Glomerular visceral epithelial cell (primary cell): Measurements from ENCODE around the gene GPR162.

Source experiments
- DNase-seq: peaks from one replicate; pipeline ENCODE4 v3.0.0-alpha.2; 2016; ENCODE audit errors: extremely low spot score

Gene GPR162

GRCh38 chr12:6787309-6787708, 34.3 kb upstream of the GPR162 start:
- DNase-seq: no peak

GRCh38 chr12:6788972-6789924, 32.4 kb upstream of the GPR162 start, which contains the start of gene CD4:
CD4 (plus strand) TSS chr12:6789528; CDS start chr12:6800139, 10,611 bp downstream.
- no peak for DNase-seq

DNA sequence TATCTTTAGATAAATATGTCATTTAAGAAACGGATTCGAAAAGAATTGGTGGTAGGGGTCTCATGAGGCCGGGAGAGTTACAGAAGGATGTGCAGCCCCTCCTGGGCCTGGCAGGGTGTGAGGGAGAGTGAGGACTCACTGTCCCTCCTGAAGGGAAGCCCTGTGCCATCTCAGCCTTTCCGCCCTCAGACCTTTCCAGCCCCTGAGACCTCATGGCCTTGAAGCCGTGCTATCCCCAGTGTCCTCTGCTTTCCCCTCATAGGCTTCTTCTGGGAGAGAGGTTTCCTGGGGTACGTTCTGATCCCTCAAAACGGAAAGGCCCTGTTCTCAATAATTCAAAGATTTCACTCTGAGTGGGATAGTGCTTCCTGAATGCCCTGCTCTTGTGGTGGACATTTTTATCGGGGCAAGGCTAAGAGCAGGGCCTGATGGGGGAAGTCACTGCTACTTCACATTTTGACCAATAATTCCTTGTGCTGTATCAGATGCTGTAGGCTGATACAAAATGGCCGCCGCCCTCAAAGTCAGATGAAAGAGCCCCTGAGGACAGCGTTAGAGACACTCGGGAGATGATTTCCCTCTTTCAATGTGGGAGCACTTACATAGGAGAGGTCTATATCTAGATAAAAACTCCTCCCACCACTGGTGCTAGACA, 31.0 kb upstream of the GPR162 start:
- no peak for DNase-seq

DNA sequence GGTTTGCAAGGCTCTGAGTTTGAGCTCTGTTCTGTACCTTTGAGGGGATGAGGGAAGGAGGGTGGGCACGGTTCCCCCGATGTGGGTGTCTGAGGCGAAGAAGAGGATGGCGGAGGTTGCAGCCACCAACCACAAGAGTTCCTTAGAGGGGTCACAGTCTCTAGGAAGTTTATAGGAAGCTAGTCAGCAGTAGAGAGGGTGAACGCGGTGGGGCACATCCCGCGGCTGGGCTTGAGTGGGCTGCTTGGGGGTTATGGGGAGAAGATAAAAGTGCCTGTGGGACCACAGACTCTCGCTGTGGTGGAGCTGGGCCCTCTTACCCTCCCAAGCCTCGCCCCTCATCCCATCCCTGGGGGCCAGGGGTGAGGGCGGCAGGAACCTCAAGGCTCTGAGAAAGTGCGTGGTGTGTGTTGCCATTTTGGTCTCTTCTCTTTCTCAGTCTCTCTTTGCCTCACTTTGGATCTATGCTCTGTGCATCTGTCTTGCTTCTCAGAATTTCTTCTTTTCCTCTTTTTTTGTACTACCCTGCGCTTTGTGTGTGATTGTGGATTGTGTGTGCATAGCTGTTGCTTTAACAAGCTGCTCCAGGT, 29.6 kb upstream of the GPR162 start:
- no peak for DNase-seq

DNA sequence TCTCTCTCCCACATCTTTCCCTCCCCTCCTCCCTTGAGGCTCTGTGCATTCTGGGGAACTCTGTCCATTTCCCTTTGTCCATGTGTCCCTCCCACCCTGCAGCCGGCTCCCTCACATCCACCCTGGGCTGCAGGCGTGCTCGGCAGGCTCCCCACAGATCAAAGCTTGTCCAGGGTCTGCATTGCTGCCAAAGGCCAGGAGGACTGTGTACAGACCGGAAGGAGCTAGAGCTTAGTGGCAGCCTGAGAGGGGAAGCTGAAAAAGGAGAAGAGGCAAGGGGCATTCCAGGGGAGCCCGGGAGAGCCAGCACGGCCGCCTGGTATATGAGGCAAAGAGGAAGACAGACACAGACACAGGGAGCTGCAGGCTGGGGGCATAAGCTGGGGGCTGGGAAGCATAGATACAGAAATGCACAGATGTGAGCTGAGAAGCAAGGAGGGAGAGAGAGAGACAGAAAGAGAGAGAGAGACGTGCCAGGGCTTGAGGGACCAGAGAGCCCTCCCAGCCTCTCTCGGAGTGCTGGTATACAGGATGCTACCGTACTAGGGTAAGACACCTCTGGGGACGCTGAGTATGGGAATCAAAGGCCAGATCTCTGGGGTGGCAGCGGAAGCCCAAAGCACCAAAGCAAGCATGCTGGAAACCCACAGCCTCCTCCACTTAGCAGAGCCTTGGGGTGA, 29.0 kb upstream of the GPR162 start:
- DNase-seq: no peak

- no peak for DNase-seq
Observed at GRCh38 chr12:6795088-6795487, 26.5 kb upstream of the GPR162 start.

GRCh38 chr12:6796576-6796975, 25.0 kb upstream of the GPR162 start:
- no peak for DNase-seq

DNA sequence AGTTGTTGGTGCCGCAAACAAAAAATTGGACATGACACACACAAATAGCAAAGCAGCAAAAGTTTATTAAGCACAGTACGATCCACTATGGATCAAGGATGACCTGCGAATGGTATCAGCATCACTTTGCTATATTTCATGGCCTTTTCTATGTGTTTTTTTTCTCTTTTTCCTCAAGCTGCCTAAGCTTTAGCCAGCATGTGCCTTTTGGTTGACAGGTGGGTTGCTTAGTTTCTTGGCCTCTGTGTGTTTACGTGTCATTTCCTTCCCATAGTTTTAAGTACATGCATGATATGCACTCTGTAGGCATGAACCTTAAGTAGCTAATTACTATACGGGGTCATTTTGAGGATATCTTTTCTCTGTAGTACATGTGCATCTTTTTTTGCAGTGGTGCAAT, 22.5 kb upstream of the GPR162 start:
- no peak for DNase-seq

GRCh38 chr12:6807170-6807569, 14.5 kb upstream of the GPR162 start:
- no peak for DNase-seq

- no peak for DNase-seq
Observed at GRCh38 chr12:6809056-6809455, 12.6 kb upstream of the GPR162 start.

- no peak for DNase-seq
Observed at GRCh38 chr12:6810758-6811157, 10.9 kb upstream of the GPR162 start.

GRCh38 chr12:6813363-6813762, 8.3 kb upstream of the GPR162 start:
- DNase-seq: no peak

GRCh38 chr12:6816598-6816997, 5.0 kb upstream of the GPR162 start:
- no peak for DNase-seq

- DNase-seq: no peak
Observed at GRCh38 chr12:6817098-6817497, 4.5 kb upstream of the GPR162 start.

DNA sequence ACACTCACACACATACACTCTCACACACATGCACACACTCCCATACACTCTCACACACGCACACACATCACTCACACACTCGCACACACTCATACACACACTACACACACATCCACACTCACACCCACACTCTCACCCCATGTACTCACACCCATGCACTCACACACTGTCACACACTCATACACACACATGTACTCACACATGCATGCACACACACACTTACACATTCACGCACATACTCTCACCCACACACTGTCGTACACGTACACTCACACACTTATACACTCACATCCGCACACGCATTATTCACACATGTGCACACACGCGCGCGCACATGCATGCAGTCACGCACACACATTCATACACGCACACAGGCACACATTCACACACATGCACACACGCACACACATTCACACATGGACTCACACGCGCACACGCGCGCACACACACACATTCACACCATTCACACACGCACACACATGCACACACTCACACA, 3.9 kb upstream of the GPR162 start:
- no peak for DNase-seq

DNA sequence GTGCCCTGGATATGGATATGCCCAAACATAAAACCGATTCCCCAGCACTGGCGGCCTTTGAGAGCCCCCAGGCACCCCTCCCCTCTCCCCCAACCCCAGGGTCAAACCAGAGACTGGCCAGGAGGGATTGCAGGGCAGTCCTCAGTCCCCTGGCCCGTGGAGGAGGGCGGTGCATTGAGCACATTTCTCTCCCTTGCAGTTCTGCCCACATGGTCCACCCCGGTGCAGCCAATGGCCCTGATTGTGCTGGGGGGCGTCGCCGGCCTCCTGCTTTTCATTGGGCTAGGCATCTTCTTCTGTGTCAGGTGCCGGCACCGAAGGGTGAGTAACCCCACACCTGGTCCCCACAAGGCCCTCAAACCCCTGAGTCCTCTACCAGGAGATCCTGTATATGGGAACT, 3.4 kb upstream of the GPR162 start:
- DNase-seq: no peak

- DNase-seq: no peak
Observed at GRCh38 chr12:6818645-6819044, 3.0 kb upstream of the GPR162 start.

GRCh38 chr12:6819106-6820030, 2.3 kb upstream of the GPR162 start:
- DNase-seq: no peak

- no peak for DNase-seq
Observed at GRCh38 chr12:6820166-6820565, 1.5 kb upstream of the GPR162 start.

DNA sequence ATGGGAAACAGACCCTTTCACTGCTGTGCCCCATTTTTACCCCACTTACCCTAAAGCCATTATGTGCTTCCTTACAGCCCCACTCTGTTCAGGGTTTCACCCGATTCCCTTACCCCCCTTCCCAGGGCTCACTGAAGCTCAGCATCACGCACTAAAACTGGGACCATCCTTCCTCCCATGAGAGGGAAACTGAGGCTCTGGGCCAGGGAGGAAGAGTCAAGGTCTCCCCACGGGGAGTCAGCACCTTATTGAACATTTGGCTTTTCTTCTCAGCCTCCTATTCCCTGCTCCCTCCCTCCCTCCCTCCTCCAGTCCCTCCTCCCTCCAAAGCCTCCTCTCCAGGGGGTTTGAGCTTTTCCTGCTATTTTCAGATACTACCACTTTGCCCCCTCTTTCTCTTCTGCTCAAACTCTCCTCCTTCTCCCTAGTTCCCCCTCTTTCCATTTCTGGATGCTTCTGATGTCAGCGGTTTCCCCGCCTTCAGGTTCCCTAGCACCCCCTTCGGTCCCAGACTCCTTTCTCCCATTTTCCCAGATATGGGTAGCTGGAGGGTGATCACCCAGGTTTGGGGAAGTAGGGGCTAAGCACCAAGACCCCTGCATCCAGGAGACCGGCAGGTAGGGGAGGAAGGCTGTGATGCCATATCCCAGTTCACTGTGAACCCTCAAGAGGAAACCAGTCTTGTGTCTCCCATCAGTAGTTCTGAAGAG, 960 bp downstream of the GPR162 start:
- no peak for DNase-seq
